GM12878 (cell line): ENCODE results near the gene PAM16. TPM values are rescaled to one million over a fixed set of nuclear protein-coding genes. Genes with fewer than 3 reads are reported as not detected.

ENCODE experiments used
- ATAC-seq: fragments of 200-7000 bp; cut with Tn5 transposase; 3 replicates; pipeline ENCODE4 v1.9.1; 2020; ENCODE audit warnings: mild to moderate bottlenecking, moderate library complexity
- BruUV-seq: library from RNA; stranded (reverse); fragments of 400-500 nt; replicated peaks from 2 replicates; lab custom pipeline; 2021; lab: Mats Ljungman, UMichigan
- CTCF ChIA-PET: fragments of 300-600 bp; sonication (Branson Sonifier 250); formaldehyde crosslinking; extraction: SDS; loops from one replicate; lab custom pipeline; 2021; ENCODE audit warnings: inconsistent platforms; lab: Yijun Ruan, JAX
- POLR2A ChIA-PET: fragments of 350-600 bp; formaldehyde crosslinking; extraction: SDS; loops from one replicate; lab custom pipeline; 2021; ENCODE audit warnings: inconsistent platforms; lab: Charles Lee
- RAD21 ChIA-PET: fragments of 300-600 bp; sonication (Branson Sonifier 250); formaldehyde crosslinking; loops from one replicate; lab custom pipeline; 2023; ENCODE audit warnings: antibody characterized with exemption; ENCODE audit not compliant: unreplicated experiment; lab: Charles Lee
- SMC1A ChIA-PET: fragments of 300-600 bp; sonication (Branson Sonifier 250); formaldehyde crosslinking; loops from one replicate; lab custom pipeline; 2023; ENCODE audit not compliant: unreplicated experiment, uncharacterized antibody; lab: Charles Lee
- DNase-seq: peaks from one replicate; pipeline ENCODE4 v3.0.0-alpha.2; 2011; ENCODE audit warnings: low read depth, low spot score
- FAIRE-seq: peaks from 3 replicates; lab custom pipeline; 2011; peaks lifted over from hg19 to GRCh38; lab: Jason Lieb, UNC
- H2AFZ ChIP-seq: 2 replicates; pipeline ENCODE4 v1.6.0; 2011; ENCODE audit warnings: low read depth, low read length, control low read depth; ENCODE audit not compliant: control insufficient read depth
- H3K27ac ChIP-seq: 2 replicates; pipeline ENCODE4 v1.5.1; 2011; ENCODE audit warnings: control low read depth; ENCODE audit not compliant: control insufficient read depth, insufficient read depth
- H3K27me3 ChIP-seq, 2 experiments: replicated peaks in 1 of 2; 2 replicates each; pipeline versions ENCODE4 v1.6.0 to v1.6.1; 2011; ENCODE audit warnings: low read length in 1 of 2; ENCODE audit not compliant: control insufficient read depth in 2 of 2, insufficient read depth in 2 of 2
- H3K36me3 ChIP-seq, 2 experiments: 2 replicates each; pipeline ENCODE4 v1.5.1; 2011; ENCODE audit warnings: low read length in 1 of 2; ENCODE audit not compliant: control insufficient read depth in 2 of 2, insufficient read depth in 2 of 2
- H3K4me1 ChIP-seq: 2 replicates; pipeline ENCODE4 v1.6.1; 2011; ENCODE audit warnings: mild to moderate bottlenecking, low read length, moderate library complexity, mixed read lengths; ENCODE audit not compliant: control insufficient read depth, insufficient read depth
- H3K4me2 ChIP-seq: 2 replicates; pipeline ENCODE4 v1.6.0; 2011; ENCODE audit warnings: control low read depth; ENCODE audit not compliant: control insufficient read depth, insufficient read depth
- H3K4me3 ChIP-seq: fragments of 200-600 bp; sonication (generic); 2 replicates; pipeline ENCODE4 v1.5.1; 2016
- H3K79me2 ChIP-seq: 2 replicates; pipeline ENCODE4 v1.6.0; 2011; ENCODE audit warnings: low read length; ENCODE audit not compliant: control insufficient read depth, insufficient read depth
- H3K9ac ChIP-seq: 2 replicates; pipeline ENCODE4 v1.8.0; 2011; ENCODE audit warnings: low read length, control low read depth, mixed read lengths; ENCODE audit not compliant: control insufficient read depth, insufficient read depth
- H3K9me3 ChIP-seq: replicated peaks from 3 replicates; pipeline ENCODE4 v1.5.1; 2011; ENCODE audit warnings: mild to moderate bottlenecking, low read length; ENCODE audit not compliant: control insufficient read depth, insufficient read depth
- H4K20me1 ChIP-seq: 2 replicates; pipeline ENCODE4 v1.6.0; 2011; ENCODE audit not compliant: control insufficient read depth, insufficient read depth
- BCL3 ChIP-seq: IDR thresholded peaks from 2 replicates; pipeline ENCODE4 v1.6.1; 2011; ENCODE audit warnings: borderline replicate concordance, low read depth, mild to moderate bottlenecking, moderate library complexity, low read length; ENCODE audit not compliant: insufficient read depth, poor library complexity, severe bottlenecking
- BCLAF1 ChIP-seq: fragments of 450-650 bp; IDR thresholded peaks from 2 replicates; pipeline ENCODE4 v1.6.1; 2017; ENCODE audit warnings: antibody characterized with exemption, mild to moderate bottlenecking, moderate library complexity
- CEBPB ChIP-seq, 2 experiments: fragments of 150-350 bp in 1 of 2; IDR thresholded peaks; 2 replicates each; pipeline ENCODE4 v1.6.1; 2012 to 2014; ENCODE audit warnings: low read depth in 2 of 2, low read length in 2 of 2, borderline replicate concordance in 1 of 2, inconsistent platforms in 1 of 2
- HCFC1 ChIP-seq: fragments of 150-350 bp; IDR thresholded peaks from 2 replicates; pipeline ENCODE4 v1.6.1; 2014; ENCODE audit warnings: low read length
- HSF1 ChIP-seq: fragments of 150-350 bp; IDR thresholded peaks from 2 replicates; pipeline ENCODE4 v1.6.1; 2014; ENCODE audit warnings: mild to moderate bottlenecking, low read depth, low read length
- POLR2AphosphoS5 ChIP-seq: IDR thresholded peaks from 2 replicates; pipeline ENCODE4 v1.6.1; 2011; ENCODE audit warnings: mild to moderate bottlenecking, low read length, inconsistent platforms
- SIX5 ChIP-seq: IDR thresholded peaks from 2 replicates; pipeline ENCODE4 v1.6.1; 2011; ENCODE audit warnings: mild to moderate bottlenecking, low read depth, low read length, moderate library complexity; ENCODE audit not compliant: severe bottlenecking
- SMAD5 ChIP-seq: IDR thresholded peaks from 2 replicates; pipeline ENCODE4 v1.6.1; 2016; ENCODE audit warnings: antibody characterized with exemption, low read depth
- USF1 ChIP-seq: IDR thresholded peaks from 2 replicates; pipeline ENCODE4 v1.6.1; 2011; ENCODE audit warnings: borderline replicate concordance, low read depth, mild to moderate bottlenecking, moderate library complexity, mixed read lengths, low read length; ENCODE audit not compliant: insufficient read depth; ENCODE audit errors: extremely low read length
- YBX1 ChIP-seq: fragments of 450-650 bp; IDR thresholded peaks from 2 replicates; pipeline ENCODE4 v1.6.1; 2016; ENCODE audit warnings: antibody characterized with exemption
- ZNF687 ChIP-seq: fragments of 450-650 bp; IDR thresholded peaks from 2 replicates; pipeline ENCODE4 v1.6.1; 2017; ENCODE audit warnings: mild to moderate bottlenecking, moderate library complexity
- WGBS: methylation state at CpG from one replicate; pipeline ENCODE4 v1.1.6; 2016; ENCODE audit warnings: low lambda C conversion rate; ENCODE audit not compliant: insufficient replicate concordance, insufficient coverage; ENCODE audit errors: missing lambda C conversion rate; 5-methylcytosine and 5-hydroxymethylcytosine counted together
- in situ Hi-C: fragments of 300-500 bp; cut with MboI; formaldehyde crosslinking; loops from 9 replicates; pipeline ENCODE4 v1.14.3; 2018; ENCODE audit warnings: mixed read lengths
- intact Hi-C: fragments of 100-400 bp; cut with micrococcal nuclease; formaldehyde crosslinking; loops from one replicate; pipeline ENCODE4 v1.14.2; 2022; ENCODE audit not compliant: unreplicated experiment
- polyA plus RNA-seq, 11 experiments: library from polyadenylated mRNA; depleted of rRNA in 4 of 11; unstranded in 6 of 11; stranded (reverse) in 5 of 11; fragments of >200 nt; fragmentation: Nextera tagmentation in 4 of 11; fragmentation: Illumina TruSeq in 1 of 11; extraction: Ambion mirVana in 4 of 11; extraction: Trizol in 1 of 11; gene quantifications; 1 replicate in 1 of 11; 2 replicates in 10 of 11; pipeline versions ENCODE4 v1.2.1 to v1.2.3, GENCODE V29; 2011 to 2016; ENCODE audit warnings: inconsistent platforms in 2 of 11, missing spikeins in 2 of 11, low read depth in 1 of 11
- total RNA-seq, 4 experiments: library from RNA; depleted of rRNA in 3 of 4; stranded (reverse); fragments of >200 nt in 3 of 4; fragmentation: Illumina TruSeq in 1 of 4; extraction: Trizol in 1 of 4; gene quantifications; 2 replicates each; pipeline versions ENCODE4 v1.2.1 to v1.2.3, GENCODE V29; 2013 to 2021

Gene PAM16
- total and polyA plus RNA-seq, 10 of the 15 experiments (the other 5 are each of a cell fraction or from before 2014, with no cell fraction given) = 18.5 to 94.3 (median 51.5) TPM

GRCh38 chr16:4352843-4353242 lies 1.7 kb upstream of the PAM16 start:
- Histone ChIP-seq H3K27me3 (no peaks in the 10 kb centered on the region), H3K9ac (no peak overlapping the region), H3K36me3 (peaks cover 2 to 3% of the 10 kb centered on the region in 2 experiments), H3K27ac (no peak overlapping the region), H3K4me2 (no peak overlapping the region), H2AFZ (no peak overlapping the region), H3K9me3 (no peaks in the 10 kb centered on the region), H3K4me1 (no peaks in the 10 kb centered on the region), H3K79me2 (peaks cover 23% of the 10 kb centered on the region), H4K20me1 (no peaks in the 10 kb centered on the region), H3K4me3 (no peak overlapping the region)
- ChIA-PET RAD21 (no interaction called here), POLR2A (interaction anchor here (0.7 to 1.4 kb wide), 2 partner anchors 11 to 81 kb away, joined by 3 read pairs; no protein-coding TSS in a partner anchor), CTCF (interaction anchor here (1.5 to 2.4 kb wide), 2 partner anchors 18 to 99 kb away, joined by 3 to 6 read pairs; no protein-coding TSS in a partner anchor), SMC1A (no interaction called here)
- intact Hi-C loops (loop anchor here (10.0 kb wide), 1 partner anchor 122 kb away; the partner anchor contains the start of genes HMOX2 and NMRAL1), in situ Hi-C loops (no loop called here)
- no peak for DNase-seq
- BruUV-seq = no TSS peak
- ATAC-seq = no peak
- WGBS = 83% methylated on average over 5 of the region's 5 CpGs
- no peak for FAIRE-seq
- TF ChIP-seq SMAD5 (no peak), YBX1 (no peak), CEBPB (IDR thresholded peaks at IDR 0.05; ENCODE audit: borderline replicate concordance in 1 of 2, low read depth in 2 of 2, low read length in 2 of 2) (no peak), HSF1 (no peak), POLR2AphosphoS5 (no peak), BCL3 (no peak), BCLAF1 (no peak), HCFC1 (no peak), USF1 (no peak), SIX5 (no peak), ZNF687 (no peak)
